A549 (cell line): ENCODE data around the gene DRC3.

Experiments used
- CTCF ChIP-seq: fragments of >200 bp; sonication (Bioruptor Twin); formaldehyde crosslinking; IDR thresholded peaks from 3 replicates; pipeline ENCODE4 v1.5.1; 2016
- HDAC2 ChIP-seq: fragments of 200-600 bp; sonication (generic); IDR thresholded peaks from 2 replicates; pipeline ENCODE4 v1.6.1; 2016
- HMGXB4 ChIP-seq: fragments of 250-450 bp; sonication (Bioruptor Pico); IDR thresholded peaks from 2 replicates; pipeline ENCODE4 v1.5.0; 2021; ENCODE audit warnings: mild to moderate bottlenecking, moderate library complexity, borderline replicate concordance
- HOXA7 ChIP-seq: fragments of 250-450 bp; sonication (Bioruptor Pico); IDR thresholded peaks from 2 replicates; pipeline ENCODE4 v1.5.0; 2020; ENCODE audit warnings: mild to moderate bottlenecking, moderate library complexity
- JUN ChIP-seq, 2 experiments: fragments of >200 bp; sonication (Bioruptor Twin); formaldehyde crosslinking; IDR thresholded peaks; 2 replicates in 1 of 2; 3 replicates in 1 of 2; pipeline ENCODE4 v1.6.1; 2016 to 2017
- MYC ChIP-seq: IDR thresholded peaks from 2 replicates; pipeline ENCODE4 v1.6.1; 2012; ENCODE audit warnings: mild to moderate bottlenecking, inconsistent platforms, low read length, improper control_type of control experiment, borderline replicate concordance
- PBX3 ChIP-seq: IDR thresholded peaks from 2 replicates; pipeline ENCODE4 v1.6.1; 2012
- POLR2A ChIP-seq: IDR thresholded peaks from 2 replicates; pipeline ENCODE4 v1.6.1; 2012; ENCODE audit warnings: mild to moderate bottlenecking, low read length
- POLR2AphosphoS2 ChIP-seq: conservative IDR thresholded peaks from 2 replicates; pipeline ENCODE4 v1.6.1; 2012; ENCODE audit warnings: low read length, improper control_type of control experiment, inconsistent platforms
- RCOR1 ChIP-seq: fragments of 150-350 bp; IDR thresholded peaks from 2 replicates; pipeline ENCODE4 v1.6.1; 2014; ENCODE audit warnings: antibody characterized with exemption, low read length, low read depth
- RFX5 ChIP-seq: fragments of 450-650 bp; IDR thresholded peaks from 2 replicates; pipeline ENCODE4 v1.7.1; 2014; ENCODE audit warnings: antibody characterized with exemption, mild to moderate bottlenecking, moderate library complexity
- SMC3 ChIP-seq: fragments of >200 bp; sonication (Bioruptor Twin); formaldehyde crosslinking; IDR thresholded peaks from 3 replicates; pipeline ENCODE4 v1.6.1; 2018; ENCODE audit warnings: inconsistent platforms
- ZNF302 ChIP-seq: fragments of 250-450 bp; sonication (Bioruptor Pico); IDR thresholded peaks from 2 replicates; pipeline ENCODE4 v1.9.0; 2021; ENCODE audit warnings: inconsistent platforms, mild to moderate bottlenecking, moderate library complexity
- TF ChIP-seq, protein P1 (sequence below): fragments of 150-350 bp; IDR thresholded peaks from 2 replicates; pipeline ENCODE4 v1.6.1; 2014; ENCODE audit warnings: low read depth, mild to moderate bottlenecking, low read length

GRCh38 chr17:17929655-17930380 is 42.8 kb upstream of the DRC3 start:
- TF ChIP-seq CTCF (no peak), SMC3 (no peak), HMGXB4 (no peak), HDAC2 (no peak), JUN (IDR thresholded peaks at IDR 0.05) (no peak), ZNF302 (CRISPR knock-in tag) (no peak), RFX5 (no peak), POLR2A (no peak), PBX3 (no peak), MYC (no peak), POLR2AphosphoS2 (no peak), RCOR1 (no peak), HOXA7 (no peak)
- TF ChIP-seq, protein P1, sequence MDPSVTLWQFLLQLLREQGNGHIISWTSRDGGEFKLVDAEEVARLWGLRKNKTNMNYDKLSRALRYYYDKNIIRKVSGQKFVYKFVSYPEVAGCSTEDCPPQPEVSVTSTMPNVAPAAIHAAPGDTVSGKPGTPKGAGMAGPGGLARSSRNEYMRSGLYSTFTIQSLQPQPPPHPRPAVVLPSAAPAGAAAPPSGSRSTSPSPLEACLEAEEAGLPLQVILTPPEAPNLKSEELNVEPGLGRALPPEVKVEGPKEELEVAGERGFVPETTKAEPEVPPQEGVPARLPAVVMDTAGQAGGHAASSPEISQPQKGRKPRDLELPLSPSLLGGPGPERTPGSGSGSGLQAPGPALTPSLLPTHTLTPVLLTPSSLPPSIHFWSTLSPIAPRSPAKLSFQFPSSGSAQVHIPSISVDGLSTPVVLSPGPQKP, result no peak
